Measurements from ENCODE around the gene KBTBD13. TPM values are rescaled to one million over a fixed set of nuclear protein-coding genes. Genes with fewer than 3 reads are reported as not detected.

The KBTBD13 gene
- total RNA-seq, 1 donor from 2014 or later: not detected

DNA sequence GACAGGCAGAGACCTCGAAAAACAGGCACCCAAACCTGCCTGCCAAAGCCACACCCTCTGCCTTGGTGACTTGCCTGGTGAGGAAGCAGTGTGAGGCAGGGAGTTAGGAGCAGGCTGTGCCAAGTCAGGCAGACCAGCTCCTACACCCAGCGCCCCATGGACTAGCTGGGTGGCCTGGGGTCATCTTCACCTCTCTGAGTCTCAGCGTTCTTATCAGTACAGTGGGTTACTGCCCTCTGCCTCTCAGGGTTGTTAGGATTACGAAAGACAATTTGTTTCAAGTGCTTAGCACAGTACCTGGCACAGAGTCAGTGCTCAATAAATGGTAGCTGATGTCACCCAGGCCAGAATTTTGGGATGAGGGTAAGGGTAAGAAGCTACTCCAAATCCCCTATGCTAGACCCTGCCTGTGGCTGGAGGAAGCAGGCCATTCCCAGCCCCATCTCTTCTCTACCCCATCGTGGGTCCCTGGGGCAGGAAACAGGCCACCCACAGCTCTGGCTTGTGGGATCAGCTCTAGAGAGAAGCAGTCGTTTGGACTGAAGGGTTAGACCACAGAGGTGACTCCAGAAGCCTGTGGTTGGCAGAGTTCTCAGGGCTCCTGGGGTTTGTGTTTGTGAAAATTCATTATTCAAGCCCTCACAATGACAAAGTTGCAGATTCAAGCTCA is 21.2 kb upstream of the KBTBD13 start:
- H3K27me3 Mint-ChIP-seq: peaks cover 3% of the 10 kb centered on the region
- H3K4me1 Mint-ChIP-seq: peaks cover 5% of the 10 kb centered on the region
- TF ChIP-seq, protein P1, sequence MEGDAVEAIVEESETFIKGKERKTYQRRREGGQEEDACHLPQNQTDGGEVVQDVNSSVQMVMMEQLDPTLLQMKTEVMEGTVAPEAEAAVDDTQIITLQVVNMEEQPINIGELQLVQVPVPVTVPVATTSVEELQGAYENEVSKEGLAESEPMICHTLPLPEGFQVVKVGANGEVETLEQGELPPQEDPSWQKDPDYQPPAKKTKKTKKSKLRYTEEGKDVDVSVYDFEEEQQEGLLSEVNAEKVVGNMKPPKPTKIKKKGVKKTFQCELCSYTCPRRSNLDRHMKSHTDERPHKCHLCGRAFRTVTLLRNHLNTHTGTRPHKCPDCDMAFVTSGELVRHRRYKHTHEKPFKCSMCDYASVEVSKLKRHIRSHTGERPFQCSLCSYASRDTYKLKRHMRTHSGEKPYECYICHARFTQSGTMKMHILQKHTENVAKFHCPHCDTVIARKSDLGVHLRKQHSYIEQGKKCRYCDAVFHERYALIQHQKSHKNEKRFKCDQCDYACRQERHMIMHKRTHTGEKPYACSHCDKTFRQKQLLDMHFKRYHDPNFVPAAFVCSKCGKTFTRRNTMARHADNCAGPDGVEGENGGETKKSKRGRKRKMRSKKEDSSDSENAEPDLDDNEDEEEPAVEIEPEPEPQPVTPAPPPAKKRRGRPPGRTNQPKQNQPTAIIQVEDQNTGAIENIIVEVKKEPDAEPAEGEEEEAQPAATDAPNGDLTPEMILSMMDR (IDR thresholded peaks at IDR 0.05): no peak
- DNase-seq: no peak
- no peaks in the 10 kb centered on the region for H3K9me3 Mint-ChIP-seq
- POLR2A ChIA-PET: interaction anchor here (1.2 kb wide), 1 partner anchor 249 kb away, joined by 4 read pairs; the partner anchor contains the start of gene RNU5B-1
- H3K36me3 Mint-ChIP-seq (ENCODE audit: low read depth): no peaks in the 10 kb centered on the region
- H3K4me3 Mint-ChIP-seq: no peak overlapping the region
- intact Hi-C loops (cut with micrococcal nuclease): loop anchor here (10.0 kb wide), 1 partner anchor 129 kb away; the partner anchor contains the start of gene CLPX
- no peak for ATAC-seq (ENCODE audit: low read depth)
- H3K27ac Mint-ChIP-seq: no peak overlapping the region
- CTCF ChIA-PET: interaction anchor here (1.3 to 2.4 kb wide), 4 partner anchors 12 to 330 kb away, joined by 3 to 8 read pairs (median 5); no protein-coding TSS in a partner anchor

DNA sequence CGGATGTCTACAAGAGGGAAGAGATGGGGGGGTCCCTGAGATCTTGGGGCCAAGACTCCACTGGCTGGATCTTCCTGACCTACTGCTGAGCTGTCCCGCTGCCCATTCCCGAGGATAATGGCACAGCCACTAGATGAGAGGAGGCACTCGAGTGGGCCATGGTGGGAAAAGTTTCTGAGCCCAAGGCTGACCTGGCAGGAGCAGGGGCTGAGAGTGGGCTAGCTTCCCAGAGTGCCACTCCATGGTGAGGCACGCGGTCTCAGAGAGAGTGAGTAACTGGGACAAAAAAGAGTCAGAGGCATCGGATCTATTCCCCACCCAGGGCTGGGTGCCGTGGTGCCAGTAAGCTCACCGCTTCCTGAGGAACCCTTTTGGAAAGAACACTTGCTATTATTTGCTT is 20.4 kb upstream of the KBTBD13 start:
- H3K27me3 Mint-ChIP-seq: peaks cover 3% of the 10 kb centered on the region
- POLR2A ChIA-PET: interaction anchor here (0.5 to 1.2 kb wide), 2 partner anchors 241 to 249 kb away, joined by 4 read pairs; partner anchors contain the start of gene RNU5B-1
- no peak overlapping the region for H3K27ac Mint-ChIP-seq
- TF ChIP-seq, protein P1 (IDR thresholded peaks at IDR 0.05): no peak
- H3K36me3 Mint-ChIP-seq (ENCODE audit: low read depth): no peaks in the 10 kb centered on the region
- intact Hi-C loops (cut with micrococcal nuclease): loop anchor here (10.0 kb wide), 1 partner anchor 129 kb away; the partner anchor contains the start of gene CLPX
- ATAC-seq (ENCODE audit: low read depth) (no peak), DNase-seq (no peak)
- CTCF ChIA-PET: no interaction called here
- peaks cover 1% of the 10 kb centered on the region for H3K4me1 Mint-ChIP-seq
- no peak overlapping the region for H3K4me3 Mint-ChIP-seq
- H3K9me3 Mint-ChIP-seq: no peaks in the 10 kb centered on the region

DNA sequence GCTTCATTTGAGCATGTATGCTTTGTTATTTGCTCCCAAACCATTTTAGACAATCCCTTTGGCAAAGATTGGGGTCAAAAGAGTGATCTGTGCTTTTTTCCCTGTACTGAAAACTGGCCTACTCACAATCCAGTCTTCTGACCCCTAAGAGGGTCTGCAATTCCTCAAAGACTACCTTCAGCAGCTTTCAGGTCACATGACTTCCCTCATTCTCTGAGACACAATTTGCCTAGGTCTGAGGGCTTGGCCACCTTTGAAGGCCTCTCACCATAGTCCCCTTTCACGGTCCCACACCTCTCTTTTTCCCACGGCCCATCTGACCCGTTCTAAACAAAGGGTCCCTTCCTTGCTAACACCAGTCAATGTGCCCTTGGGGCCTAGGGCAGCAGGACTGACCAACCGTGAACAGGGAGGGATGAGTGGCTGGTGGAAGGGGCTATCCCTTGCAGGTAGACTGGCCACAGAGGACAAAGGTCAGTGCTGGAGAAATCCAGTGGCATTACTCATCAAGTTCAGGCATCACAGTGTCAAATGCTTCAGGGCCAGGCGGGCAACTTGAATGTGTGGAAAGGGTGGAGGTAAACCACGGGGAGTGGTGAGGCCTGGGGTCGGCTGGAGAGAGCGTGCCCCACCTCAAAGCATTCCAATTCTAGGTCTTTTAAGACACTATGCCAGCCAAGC is 19.5 kb upstream of the KBTBD13 start:
- Mint-ChIP-seq H3K27ac (no peak overlapping the region), H3K9me3 (no peaks in the 10 kb centered on the region)
- TF ChIP-seq, protein P1 (IDR thresholded peaks at IDR 0.05): no peak

DNA sequence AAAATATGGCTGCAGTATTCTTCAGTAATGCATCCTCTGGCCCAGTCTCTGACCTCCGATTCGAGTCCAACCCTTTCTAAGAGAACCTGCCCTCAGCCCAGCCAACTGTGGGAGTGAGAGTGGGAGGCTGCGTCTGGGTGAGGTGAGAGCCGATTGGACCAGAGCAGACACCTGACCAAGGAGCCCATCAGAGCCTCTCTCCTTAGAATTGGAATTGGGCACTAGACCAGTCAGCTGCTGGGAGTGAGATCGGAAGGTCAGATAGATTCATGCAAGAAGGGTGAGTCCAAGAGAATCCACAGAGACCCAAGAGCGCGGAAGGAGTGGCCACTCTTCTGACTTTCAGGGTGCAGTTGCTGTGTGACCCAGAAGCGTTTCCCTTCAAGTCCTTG is 19.0 kb upstream of the KBTBD13 start:
- DNase-seq: no peak
- Mint-ChIP-seq H3K4me3 (no peak overlapping the region), H3K27me3 (peaks cover 5% of the 10 kb centered on the region), H3K27ac (no peak overlapping the region), H3K9me3 (no peaks in the 10 kb centered on the region), H3K4me1 (no peaks in the 10 kb centered on the region), H3K36me3 (ENCODE audit: low read depth) (no peaks in the 10 kb centered on the region)
- POLR2A ChIA-PET: no interaction called here
- intact Hi-C loops (cut with micrococcal nuclease): loop anchor here (10.0 kb wide), 1 partner anchor 127 kb away; the partner anchor contains the start of gene CLPX
- CTCF ChIA-PET: no interaction called here
- no peak for ATAC-seq (ENCODE audit: low read depth)
- TF ChIP-seq, protein P1 (IDR thresholded peaks at IDR 0.05): no peak

More for the DNA sequence above, 19.5 kb upstream of the KBTBD13 start:
- ChIA-PET CTCF (interaction anchor here (0.6 kb wide), 1 partner anchor 10 kb away, joined by 4 read pairs; no protein-coding TSS in a partner anchor), POLR2A (interaction anchor here (0.5 to 1.2 kb wide), 2 partner anchors 240 to 248 kb away, joined by 4 read pairs; partner anchors contain the start of gene RNU5B-1)
- Mint-ChIP-seq H3K4me3 (no peak overlapping the region), H3K27me3 (peaks cover 3% of the 10 kb centered on the region), H3K36me3 (ENCODE audit: low read depth) (no peaks in the 10 kb centered on the region), H3K4me1 (no peaks in the 10 kb centered on the region)
- ATAC-seq (ENCODE audit: low read depth) (no peak), DNase-seq (no peak)
- intact Hi-C loops (cut with micrococcal nuclease): loop anchor here (10.0 kb wide), 1 partner anchor 128 kb away; the partner anchor contains the start of gene CLPX
